HG03469 (cell line): ENCODE data around the gene SELE.
A peak's percentile ranks its signal among the peaks of the same experiment; 100 is the strongest.
"Not testable (repeated sequence)": the region's sequence is repeated elsewhere in the genome, so short reads cannot be mapped to it uniquely, and the experiment has no call there.

Experiments used
- ATAC-seq: cut with Tn5 transposase; IDR thresholded peaks from one replicate; pipeline ENCODE4 v1.9.1; 2021; ENCODE audit warnings: mild to moderate bottlenecking, moderate library complexity, moderate number of reproducible peaks; ENCODE audit not compliant: unreplicated experiment

Gene SELE

DNA sequence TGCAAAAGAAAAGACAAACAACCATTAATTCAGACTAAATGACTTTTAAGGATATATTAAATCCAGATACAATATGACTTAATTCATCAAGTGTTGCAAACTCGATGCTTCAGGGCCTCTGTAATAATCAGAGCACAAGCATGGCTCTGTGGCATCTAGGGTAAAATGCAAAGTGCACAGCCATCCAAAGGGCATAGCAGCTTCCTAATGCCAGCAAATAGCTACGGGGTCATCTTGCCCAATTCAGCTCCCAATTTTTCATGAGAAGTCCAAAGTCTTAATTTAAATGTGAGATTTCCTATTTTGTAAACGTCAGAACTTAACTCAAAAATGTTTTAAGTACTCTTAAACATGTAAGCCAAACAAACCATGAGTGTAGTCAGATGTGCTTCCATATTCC is 7.9 kb downstream of the SELE start:
- ATAC-seq: no peak

DNA sequence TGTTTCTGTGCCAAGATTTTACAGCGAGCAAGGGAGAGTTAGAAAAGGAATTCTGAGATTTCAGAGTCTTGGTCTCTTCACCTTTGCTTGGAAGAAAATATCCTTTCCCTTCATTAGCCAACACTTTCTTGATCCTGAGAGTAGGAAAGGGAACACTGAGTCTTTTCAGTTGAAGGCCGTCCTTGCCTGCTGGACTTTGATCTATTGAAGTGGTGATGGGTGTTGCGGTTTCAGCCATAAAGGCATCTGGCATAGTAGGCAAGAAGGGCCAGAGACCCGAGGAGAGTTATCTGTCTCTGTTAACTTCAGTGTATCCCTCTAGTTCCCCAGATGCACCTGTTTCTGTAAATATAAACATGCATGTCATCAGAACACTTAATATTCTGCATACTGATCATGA is 9.7 kb downstream of the SELE start:
- no peak for ATAC-seq

DNA sequence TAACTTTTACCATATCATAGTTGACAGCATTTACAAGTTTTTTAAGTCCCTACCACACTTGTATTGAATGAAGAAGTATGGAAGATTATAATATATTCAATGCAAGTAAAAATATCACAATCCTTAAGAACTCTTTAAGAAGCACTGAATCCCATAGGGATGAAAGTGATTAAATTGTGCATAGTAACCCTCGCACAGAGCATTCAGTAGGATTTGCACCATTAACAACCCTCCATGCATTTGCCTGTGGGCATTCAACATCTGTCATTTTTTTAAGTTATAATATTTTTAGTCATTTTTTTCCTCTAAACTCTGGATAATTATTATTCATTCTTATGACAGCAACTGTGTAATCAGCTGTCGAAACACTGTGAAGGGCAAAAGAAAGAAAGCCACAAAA is 10.1 kb downstream of the SELE start:
- no peak for ATAC-seq

DNA sequence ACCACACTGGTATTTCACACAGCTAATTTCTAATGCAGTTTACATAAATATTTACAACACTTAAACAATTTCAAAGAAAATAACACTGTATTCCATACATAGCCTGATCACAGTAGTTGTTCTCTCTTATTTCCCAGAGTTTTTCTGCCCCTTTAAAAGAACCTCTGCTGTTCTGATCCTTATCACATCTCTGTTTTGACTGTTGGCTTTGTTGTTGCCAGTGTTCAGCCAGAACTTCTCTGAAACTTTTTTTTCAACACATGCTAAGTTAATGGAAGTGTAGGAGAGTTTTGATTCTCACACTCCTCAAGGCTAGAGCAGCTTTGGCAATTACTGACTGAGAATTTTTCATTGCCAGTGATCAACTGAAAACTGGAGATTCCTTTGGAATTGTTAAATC is 11.1 kb downstream of the SELE start:
- no peak for ATAC-seq

DNA sequence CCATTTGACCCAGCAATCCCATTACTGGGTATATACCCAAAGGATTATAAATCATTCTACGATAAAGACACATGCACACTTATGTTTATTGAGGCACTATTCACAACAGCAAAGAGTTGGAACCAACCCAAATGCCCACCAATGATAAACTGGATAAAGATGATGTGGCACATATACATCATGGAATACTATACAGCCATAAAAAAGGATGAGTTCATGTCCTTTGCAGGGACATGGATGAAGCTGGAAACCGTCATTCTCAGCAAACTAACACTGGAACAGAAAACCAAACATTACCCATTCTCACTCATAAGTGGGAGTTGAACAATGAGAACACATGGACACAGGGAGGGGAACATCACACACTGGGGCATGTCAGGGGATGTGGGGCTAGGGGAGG is 18.8 kb downstream of the SELE start:
- not testable (repeated sequence) for ATAC-seq

DNA sequence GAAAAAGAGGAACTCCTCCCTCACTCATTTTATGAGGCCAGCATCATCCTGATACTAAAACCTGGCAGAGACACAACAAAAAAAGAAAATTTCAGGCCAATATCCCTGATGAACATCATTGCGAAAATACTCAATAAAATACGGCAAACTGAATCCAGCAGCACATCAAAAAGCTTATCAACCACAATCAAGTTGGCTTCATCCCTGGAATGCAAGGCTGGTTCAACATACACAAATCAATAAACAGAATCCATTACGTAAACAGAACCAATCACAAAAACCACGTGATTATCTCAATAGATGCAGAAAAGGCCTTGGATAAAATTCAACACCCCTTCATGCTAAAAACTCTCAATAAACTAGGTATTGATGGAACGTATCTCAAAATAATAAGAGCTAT is 20.8 kb downstream of the SELE start:
- ATAC-seq: not testable (repeated sequence)

DNA sequence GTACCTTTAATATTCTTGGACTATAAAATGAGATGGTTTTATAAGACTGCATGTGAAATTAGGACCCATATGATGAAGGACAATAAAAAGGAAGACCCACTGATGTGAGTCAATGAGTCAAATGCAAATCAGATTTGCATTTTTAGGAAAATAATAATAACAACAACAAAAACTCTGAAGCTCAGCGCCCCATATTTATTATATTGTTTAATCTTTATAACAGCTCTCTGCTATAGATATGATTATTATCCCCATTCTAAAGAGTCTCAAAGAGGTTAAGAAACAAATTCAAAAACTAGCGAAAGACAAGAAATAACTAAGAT is 21.6 kb downstream of the SELE start:
- ATAC-seq: no peak

DNA sequence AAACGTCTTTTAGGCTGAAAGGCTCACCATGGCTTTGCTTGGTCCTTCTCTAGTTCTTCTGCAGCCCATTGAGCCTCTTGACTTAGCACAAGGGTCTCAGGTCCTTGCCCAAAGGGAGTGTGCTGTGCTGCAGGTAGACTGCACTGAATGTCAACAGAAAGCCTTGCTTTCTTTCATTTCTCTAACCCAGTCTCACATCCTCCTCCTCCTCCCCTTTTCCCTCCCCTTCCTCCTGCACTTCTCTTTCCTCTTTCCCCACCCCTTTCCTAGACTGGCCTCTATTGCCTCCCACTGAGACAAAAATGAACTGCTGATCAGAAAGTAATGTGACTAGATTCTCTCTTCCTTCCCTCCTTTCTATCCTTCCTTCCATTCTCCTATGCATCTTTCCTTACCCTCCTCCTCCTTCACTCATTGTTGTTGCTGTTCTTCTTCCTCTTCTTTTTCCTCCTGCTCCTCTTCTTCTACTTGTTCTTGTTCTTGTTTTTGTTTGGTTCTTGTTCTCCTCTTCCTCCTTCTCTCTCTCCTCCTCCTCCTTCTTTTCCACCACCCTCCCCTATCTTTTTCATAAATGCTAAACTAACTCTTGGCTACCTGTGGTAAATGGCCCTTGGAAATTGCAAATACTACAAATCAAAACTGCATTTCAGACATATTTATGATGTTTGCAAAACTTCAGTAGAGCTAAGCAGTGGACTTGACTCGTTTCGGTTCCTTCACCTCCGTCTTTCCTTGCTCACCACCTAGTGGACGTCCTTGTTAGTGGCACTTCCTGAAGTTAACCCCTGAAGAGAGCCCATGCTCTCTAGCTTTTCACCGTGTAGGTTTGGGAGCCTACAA is 22.2 kb downstream of the SELE start, which contains the start of gene SELL:
TSS of gene SELL (minus strand) at position 152 of the 840 bp plus-strand sequence. CDS start at position 30, 122 bp downstream.
- ATAC-seq: peak; percentile 49

DNA sequence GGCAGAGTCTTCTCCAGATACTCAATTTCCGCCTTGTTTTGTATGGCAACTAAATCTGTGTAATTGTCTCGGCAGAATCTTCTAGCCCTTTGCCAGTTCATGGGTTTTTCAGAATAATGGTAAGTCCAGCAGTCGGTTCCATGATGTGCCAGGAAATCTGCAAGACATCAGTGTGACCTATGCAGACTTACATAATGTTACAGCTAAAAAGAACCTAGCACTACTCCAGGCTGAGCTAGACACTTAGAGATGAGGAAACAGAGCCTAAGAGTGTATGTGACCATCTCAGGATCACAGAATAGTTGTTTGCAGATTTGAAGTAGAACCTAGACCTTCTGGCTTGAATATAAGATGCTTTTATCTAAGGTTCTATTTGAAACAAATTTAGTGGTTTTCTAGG is 25.2 kb downstream of the SELE start:
- ATAC-seq: no peak

DNA sequence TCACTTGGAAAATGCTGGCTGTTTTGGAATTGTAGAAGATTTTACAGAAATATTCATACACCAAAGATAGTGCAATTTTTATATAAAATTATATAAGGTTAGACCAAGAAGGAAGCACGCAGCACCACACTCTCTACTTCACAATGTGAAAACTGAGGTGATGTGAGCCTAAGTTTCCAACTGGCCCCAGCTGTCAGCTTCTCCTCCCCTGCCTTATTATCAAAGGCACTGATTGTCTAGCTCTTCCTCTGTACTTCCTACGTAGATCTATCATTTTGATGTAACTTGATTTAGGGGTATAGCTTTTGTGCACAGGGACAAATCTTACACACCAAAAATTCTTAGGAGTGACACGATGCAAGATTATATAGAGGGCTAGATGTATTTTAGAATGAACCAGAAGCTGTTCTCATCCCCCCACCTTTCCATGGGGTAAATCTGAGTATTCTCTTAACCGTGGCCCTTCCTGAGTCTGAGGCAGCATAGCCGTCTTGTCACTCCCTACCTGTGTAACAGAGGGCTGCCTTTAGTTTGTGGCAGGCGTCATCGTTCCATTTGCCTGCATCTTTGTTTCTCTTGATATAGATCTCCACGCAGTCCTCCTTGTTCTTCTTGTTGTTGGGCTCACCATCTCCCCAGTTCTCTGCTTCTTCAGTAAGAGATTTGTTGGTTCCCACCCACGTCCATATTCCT is 25.8 kb downstream of the SELE start:
- ATAC-seq: no peak

DNA sequence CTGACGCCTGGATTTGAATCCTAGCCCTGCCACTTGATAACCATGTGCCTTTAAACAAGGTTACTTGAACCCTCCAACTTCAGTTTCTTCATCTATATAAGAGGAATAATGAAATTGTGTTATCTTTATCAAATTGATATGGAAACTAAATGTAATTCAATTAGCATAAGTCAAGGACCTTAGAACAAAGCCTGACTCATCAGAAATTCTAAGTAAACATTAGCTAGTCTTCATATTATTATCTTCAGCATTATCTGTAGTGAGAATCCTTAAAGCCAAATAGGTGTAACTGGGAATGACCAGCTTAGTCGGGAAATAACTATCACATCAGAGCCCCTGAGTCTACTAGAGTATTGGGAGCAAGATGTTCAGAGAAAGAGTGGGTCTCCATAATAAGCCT is 29.1 kb downstream of the SELE start:
- no peak for ATAC-seq

DNA sequence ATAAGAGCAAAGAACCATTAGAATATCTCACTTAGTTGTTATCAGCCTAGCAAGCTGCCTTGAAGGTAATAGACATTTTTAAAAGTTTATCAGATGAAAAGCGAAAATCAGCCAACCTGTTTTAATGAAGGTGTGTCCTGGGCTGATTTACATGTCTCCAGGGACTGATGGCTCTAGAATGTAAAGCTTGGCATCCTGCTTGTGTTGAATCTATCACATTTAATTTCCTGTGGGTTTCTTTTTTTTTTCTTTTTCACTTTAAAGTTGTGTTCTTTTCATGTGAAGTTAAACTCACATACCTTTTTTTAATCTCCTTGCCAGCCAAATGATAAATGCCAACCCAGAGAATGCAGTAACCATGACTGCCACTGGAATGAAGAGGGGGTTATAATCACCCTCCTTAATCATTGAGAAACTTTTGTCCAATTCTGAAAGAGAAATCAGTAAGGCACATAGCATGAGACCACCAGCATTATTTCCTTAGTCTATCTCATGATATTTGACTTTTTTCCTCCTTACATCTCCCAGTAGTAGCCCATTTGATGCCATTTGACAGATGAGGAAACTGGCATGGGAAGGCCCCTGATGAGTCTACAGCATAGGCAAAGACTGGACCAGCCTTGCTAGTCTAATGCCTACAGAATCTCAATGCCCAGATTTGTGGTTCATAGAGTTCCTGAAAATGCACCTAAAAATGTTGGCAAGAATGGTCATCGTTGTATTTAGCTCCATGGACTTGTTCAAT is 32.4 kb downstream of the SELE start:
- ATAC-seq: no peak

DNA sequence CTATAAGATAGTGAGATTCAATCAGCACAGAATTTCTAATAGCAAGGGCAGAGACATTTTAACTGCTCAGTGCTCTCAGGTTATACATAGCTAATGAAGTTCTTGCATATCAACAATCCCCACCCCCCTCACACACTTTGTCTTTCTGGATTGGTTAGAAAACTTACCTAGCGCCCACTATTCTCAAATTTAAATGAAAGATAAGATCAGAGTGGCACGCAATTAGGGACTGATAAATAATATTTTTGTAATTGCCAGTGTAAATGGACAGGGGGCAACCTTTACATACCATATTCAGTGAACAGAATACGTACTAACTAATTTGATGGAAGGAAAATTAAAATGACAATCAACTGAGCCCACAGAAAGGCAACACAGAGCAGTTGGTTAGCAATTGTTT is 34.2 kb downstream of the SELE start:
- no peak for ATAC-seq

DNA sequence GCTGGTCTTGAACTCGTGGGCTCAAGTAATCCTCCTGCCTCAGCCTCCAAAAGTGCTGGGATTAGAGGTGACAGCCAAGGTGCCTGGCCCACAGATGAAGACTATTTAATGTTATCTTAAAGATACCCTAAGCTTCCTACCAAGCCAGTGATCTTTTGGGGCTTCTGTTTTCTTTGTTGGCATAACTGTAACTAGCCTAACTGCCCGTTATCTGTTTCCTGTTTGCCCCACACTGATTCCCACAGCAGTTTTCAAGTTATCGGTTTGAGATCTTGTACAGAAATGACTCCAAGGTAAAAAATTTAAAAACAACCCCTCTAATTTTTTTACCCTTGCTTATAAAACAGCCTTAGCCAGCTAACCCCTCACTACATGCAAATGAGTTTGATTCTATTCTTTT is 34.9 kb downstream of the SELE start:
- no peak for ATAC-seq

DNA sequence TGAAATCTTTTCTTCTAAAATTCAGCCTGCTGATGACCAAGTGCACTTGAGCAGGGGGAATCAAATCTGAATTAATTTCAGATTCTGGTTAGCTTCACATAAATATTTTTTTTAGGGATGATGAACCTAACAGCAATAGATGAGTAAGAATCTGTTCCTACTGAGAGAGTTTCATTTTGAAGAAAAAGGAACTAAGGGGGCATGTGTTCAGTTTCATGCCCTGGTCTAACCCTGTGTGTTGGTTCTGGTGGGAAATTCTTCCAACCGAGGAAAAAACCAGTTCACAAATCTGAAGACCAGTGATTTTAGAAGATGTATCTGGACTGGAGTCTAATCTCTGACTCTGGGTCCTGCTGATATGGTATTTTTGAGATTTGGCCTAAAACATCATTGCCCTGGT is 36.1 kb downstream of the SELE start:
- ATAC-seq: no peak

DNA sequence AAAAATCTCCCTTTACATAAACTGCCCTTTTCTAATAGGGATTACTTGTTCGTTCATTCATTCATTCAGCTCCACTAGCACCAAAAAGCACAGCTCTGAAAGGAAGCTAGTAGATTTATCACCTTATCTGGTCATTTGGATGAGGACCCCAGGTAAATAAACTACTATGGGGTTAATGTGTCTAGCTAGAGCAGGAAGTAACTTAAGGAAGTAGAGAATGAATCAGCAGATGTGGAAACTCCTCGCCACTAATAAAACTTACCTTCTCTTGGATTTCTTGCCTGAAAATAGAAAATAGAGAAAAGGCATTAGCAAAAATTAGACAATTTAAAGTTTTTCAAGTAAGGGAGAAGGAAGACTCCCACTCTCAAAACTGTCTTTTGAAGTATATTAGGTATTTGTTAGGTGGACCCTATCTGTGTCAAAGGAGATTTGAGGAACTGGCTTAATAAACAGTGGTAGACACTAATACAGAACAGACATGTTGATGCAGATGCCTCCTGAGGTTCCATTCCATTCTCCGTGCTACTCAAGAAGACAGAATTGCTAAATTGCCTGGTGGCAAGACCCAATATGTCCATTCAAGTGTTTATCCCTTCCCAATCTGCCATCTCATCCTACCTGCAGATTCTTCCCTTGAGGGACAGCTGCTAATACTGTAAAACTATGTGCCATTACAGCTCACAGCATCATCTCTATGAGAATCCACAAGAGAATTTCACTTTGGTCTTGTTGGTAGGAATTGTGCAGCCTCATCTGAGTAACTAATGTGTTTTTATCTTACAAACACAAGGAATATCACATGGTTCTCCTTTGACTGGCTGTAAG is 37.4 kb downstream of the SELE start:
- ATAC-seq: no peak

DNA sequence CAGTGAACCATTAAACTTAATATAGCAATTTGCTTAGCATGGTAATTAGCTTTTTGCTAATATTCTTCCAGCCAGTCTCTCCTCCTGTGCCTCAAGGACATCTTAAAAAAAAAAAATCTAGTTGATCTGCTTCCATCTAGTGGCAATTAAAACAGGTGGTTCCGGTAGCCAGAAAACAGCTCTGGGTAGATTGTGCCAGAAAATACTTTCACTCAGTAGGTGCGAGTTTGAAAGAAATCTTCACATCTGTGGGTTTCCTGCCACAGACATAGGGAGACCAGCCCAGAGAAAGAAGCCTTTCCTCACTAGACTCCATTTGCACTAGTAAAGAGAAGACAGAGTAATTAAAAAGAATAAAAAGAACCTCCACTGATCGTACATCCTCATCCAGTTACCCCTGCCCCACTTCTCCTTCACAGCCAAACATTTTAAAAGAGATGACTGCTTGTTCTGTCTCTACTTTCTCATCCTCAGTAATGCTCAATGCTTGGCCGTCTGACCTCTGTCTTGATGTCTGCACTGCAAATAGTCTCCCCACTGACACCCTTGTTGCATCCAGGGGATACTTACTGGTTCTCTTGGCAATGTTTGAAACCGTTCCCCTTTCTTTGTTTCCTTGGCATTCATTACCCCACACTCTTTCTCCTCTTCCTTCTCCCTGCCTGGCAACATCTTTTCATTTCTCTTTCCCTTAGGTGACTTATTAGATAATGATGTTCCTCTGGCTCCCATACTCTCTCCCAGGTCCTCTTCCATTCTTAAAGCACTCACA is 39.4 kb downstream of the SELE start:
- no peak for ATAC-seq

DNA sequence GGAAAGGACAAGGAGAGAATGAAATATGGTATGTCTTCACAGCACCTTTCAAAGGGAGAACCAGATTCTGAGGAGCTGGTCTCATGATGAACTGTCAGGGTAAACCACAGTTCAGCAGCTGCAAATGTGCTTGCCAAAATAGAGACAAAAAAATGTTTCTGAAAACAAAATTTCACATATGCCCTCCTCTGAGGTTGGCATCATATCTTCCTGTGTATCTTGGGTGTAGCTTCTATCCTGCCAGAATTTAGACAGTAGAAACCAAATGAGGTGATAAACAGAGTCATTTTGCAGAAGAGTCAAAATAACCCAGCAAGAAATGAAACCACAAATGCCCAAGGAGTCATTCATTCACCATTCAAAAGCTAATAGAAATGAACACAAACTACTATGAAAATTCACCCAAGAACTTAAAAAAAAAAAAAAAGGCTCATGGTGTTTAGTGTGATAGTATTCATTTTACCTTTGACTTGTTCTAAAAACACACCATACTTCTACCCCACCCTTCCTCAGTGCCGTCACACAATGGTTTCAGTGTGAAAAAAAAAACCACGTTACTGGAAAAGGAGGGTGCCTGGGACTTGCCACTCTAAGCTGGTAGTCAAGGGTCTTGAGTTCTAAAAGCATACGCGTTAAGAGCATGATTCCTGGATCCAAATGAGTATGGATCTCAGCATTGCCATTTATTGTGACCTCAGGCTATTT is 41.0 kb downstream of the SELE start:
- peak; percentile 29 for ATAC-seq

DNA sequence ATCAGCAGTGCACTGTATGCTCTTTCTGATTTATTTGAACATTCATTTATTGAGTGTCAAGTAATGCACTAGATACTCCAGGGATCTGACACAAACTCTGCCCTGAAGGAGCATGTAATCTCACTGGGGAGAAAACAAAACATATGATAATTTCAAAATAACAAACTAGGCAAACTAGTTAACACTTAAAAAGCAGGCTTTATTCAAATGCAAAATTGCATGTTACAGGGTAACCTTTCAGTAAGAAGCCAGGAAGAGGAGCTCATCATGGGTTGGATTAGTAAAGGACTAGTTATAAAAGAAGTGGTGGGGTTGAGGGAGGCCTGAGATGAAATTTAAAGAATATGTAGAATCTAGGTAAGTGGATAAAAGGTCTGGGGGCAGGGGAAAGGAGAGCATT is 43.4 kb downstream of the SELE start:
- ATAC-seq: no peak

DNA sequence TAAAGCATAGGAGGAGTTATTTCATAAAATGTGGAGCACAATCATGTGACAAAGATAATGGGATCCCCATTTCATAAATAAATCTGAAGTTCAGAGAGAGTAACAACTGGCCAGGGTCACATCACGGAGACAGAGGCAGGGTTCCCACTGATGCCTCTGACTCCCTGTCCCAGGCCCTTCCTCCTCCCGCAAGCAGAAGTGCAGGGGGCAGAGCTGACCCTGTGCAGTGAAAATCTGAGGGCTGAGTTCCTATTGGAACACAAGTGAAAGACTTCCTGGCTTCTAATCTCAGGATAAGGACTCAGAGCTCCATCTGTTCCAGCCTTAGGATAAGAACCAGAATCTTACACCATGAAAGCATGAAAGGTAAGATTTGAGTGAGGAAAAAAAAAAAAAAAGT is 44.5 kb downstream of the SELE start:
- no peak for ATAC-seq
